ENCODE data around the gene NBEAL1. TPM values are rescaled to one million over a fixed set of nuclear protein-coding genes. Genes with fewer than 3 reads are reported as not detected.
"Not testable (repeated sequence)": the region's sequence is repeated elsewhere in the genome, so short reads cannot be mapped to it uniquely, and the experiment has no call there.

The NBEAL1 gene
- total RNA-seq = 67.9 TPM

GRCh38 chr2:203014456-203015199 lies at the start of gene NBEAL1:
Gene NBEAL1, plus strand, starts transcription at chr2:203014875. Its CDS starts 1,510 bp downstream, at chr2:203016385.
- ATAC-seq = peak; percentile 99
- intact Hi-C loops (cut with DNase I) = no loop called here
- DNase-seq (ENCODE audit: low spot score) = peak; percentile 99

GRCh38 chr2:202965810-202966460 lies 48.7 kb upstream of the NBEAL1 start:
- no peak for ATAC-seq
- no peak for DNase-seq (ENCODE audit: low spot score)
- intact Hi-C loops (cut with DNase I) = no loop called here

- ATAC-seq; intact Hi-C loops (cut with DNase I); DNase-seq (ENCODE audit: low spot score): not testable (repeated sequence)
These were observed 45.3 kb upstream of the NBEAL1 start for GRCh38 chr2:202969404-202969803.

- intact Hi-C loops (cut with DNase I) = no loop called here
- DNase-seq (ENCODE audit: low spot score) (no peak), ATAC-seq (no peak)
These were observed 37.9 kb upstream of the NBEAL1 start for GRCh38 chr2:202976809-202977208.

- intact Hi-C loops (cut with DNase I) = no loop called here
- DNase-seq (ENCODE audit: low spot score) = no peak
These were observed 31.7 kb upstream of the NBEAL1 start for GRCh38 chr2:202982779-202983491.

GRCh38 chr2:202989749-202990148 lies 24.9 kb upstream of the NBEAL1 start:
- no peak for ATAC-seq
- intact Hi-C loops (cut with DNase I) = no loop called here
- no peak for DNase-seq (ENCODE audit: low spot score)

More at GRCh38 chr2:202982779-202983491, 31.7 kb upstream of the NBEAL1 start:
- ATAC-seq = no peak

- intact Hi-C loops (cut with DNase I) = no loop called here
- ATAC-seq (no peak), DNase-seq (ENCODE audit: low spot score) (no peak)
These were observed 24.2 kb upstream of the NBEAL1 start for GRCh38 chr2:202990501-202990900.

- DNase-seq (ENCODE audit: low spot score); ATAC-seq; intact Hi-C loops (cut with DNase I): not testable (repeated sequence)
These were observed 17.6 kb upstream of the NBEAL1 start for GRCh38 chr2:202997113-202997512.

GRCh38 chr2:203002054-203002821 lies 12.4 kb upstream of the NBEAL1 start:
- intact Hi-C loops (cut with DNase I) = no loop called here
- ATAC-seq (no peak), DNase-seq (ENCODE audit: low spot score) (no peak)

- intact Hi-C loops (cut with DNase I) = no loop called here
- ATAC-seq (no peak), DNase-seq (ENCODE audit: low spot score) (no peak)
These were observed 11.0 kb upstream of the NBEAL1 start for GRCh38 chr2:203003716-203004115.

GRCh38 chr2:203016716-203017115 lies 2.0 kb downstream of the NBEAL1 start:
- intact Hi-C loops (cut with DNase I) = no loop called here
- no peak for DNase-seq (ENCODE audit: low spot score)
- ATAC-seq = no peak

GRCh38 chr2:203018181-203018580 lies 3.5 kb downstream of the NBEAL1 start:
- ATAC-seq = no peak
- DNase-seq (ENCODE audit: low spot score) = no peak
- intact Hi-C loops (cut with DNase I) = no loop called here

- no peak for ATAC-seq
- intact Hi-C loops (cut with DNase I) = no loop called here
- no peak for DNase-seq (ENCODE audit: low spot score)
These were observed 4.5 kb downstream of the NBEAL1 start for GRCh38 chr2:203019142-203019541.

- DNase-seq (ENCODE audit: low spot score) = no peak
- ATAC-seq = no peak
- intact Hi-C loops (cut with DNase I) = no loop called here
These were observed 7.3 kb downstream of the NBEAL1 start for GRCh38 chr2:203021991-203022390.

GRCh38 chr2:203022751-203023150 lies 8.1 kb downstream of the NBEAL1 start:
- DNase-seq (ENCODE audit: low spot score) (no peak), ATAC-seq (peak; percentile 67)
- intact Hi-C loops (cut with DNase I) = no loop called here

- intact Hi-C loops (cut with DNase I) = no loop called here
- ATAC-seq (no peak), DNase-seq (ENCODE audit: low spot score) (no peak)
These were observed 10.9 kb downstream of the NBEAL1 start for GRCh38 chr2:203025592-203025991.

GRCh38 chr2:203030545-203030944 lies 15.9 kb downstream of the NBEAL1 start:
- no peak for ATAC-seq
- DNase-seq (ENCODE audit: low spot score) = no peak
- intact Hi-C loops (cut with DNase I) = no loop called here

GRCh38 chr2:203030991-203031390 lies 16.3 kb downstream of the NBEAL1 start:
- DNase-seq (ENCODE audit: low spot score) (no peak), ATAC-seq (no peak)
- intact Hi-C loops (cut with DNase I) = no loop called here

GRCh38 chr2:203033395-203033794 lies 18.7 kb downstream of the NBEAL1 start:
- intact Hi-C loops (cut with DNase I) = no loop called here
- DNase-seq (ENCODE audit: low spot score) (no peak), ATAC-seq (no peak)

Data from sciatic nerve (tissue), 2 donors.